ENCODE data around the gene CPT1B. TPM values are rescaled to one million over a fixed set of nuclear protein-coding genes. Genes with fewer than 3 reads are reported as not detected.

CPT1B gene
- total RNA-seq, 1 donor from 2014 or later: 81.2 TPM

GRCh38 chr22:50576070-50576469 lies 2.2 kb downstream of the CPT1B start:
- peak; percentile 22 for DNase-seq (ENCODE audit: low read depth, low spot score)
- Mint-ChIP-seq H3K4me1 (no peaks in the 10 kb centered on the region), H3K4me3 (peak overlapping the region; percentile 81), H3K27ac (ENCODE audit: unreplicated experiment) (no peak overlapping the region), H3K36me3 (ENCODE audit: low read depth) (no peaks in the 10 kb centered on the region), H3K27me3 (ENCODE audit: low read depth) (no peaks in the 10 kb centered on the region), H3K9me3 (no peaks in the 10 kb centered on the region)
- TF ChIP-seq CTCF (conservative IDR thresholded peaks at IDR 0.05): peak; percentile 35

DNA sequence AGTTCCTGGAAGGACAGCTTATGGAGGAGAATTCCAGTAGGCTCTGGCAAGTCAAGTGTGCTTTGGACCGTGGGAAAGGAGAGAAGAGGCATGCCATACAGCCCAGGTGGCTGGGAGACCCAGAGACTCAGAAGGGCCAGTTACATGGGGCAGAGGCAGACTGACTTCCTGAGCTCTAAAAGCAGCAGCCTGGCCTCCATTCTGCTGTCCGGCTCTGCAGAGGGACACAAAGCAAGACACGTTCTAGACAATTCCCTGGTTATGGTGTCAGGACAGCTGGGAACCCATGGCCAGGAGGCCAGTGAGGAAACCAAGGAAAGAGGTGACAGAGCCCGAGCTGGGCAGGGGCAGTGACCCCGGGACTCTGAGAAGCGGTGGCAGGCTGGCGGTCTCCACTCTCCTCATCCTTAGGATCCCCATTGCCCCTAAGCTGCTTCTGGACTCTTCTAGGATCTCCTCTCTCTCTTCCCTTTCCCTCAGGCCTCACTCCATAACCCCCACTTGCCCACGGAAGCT lies 2.7 kb downstream of the CPT1B start:
- no peak for TF ChIP-seq CTCF (conservative IDR thresholded peaks at IDR 0.05)
- no peaks in the 10 kb centered on the region for H3K36me3 Mint-ChIP-seq (ENCODE audit: low read depth)
- no peaks in the 10 kb centered on the region for H3K9me3 Mint-ChIP-seq
- H3K27me3 Mint-ChIP-seq (ENCODE audit: low read depth): no peaks in the 10 kb centered on the region
- no peaks in the 10 kb centered on the region for H3K4me1 Mint-ChIP-seq
- peak overlapping the region; percentile 47 for H3K4me3 Mint-ChIP-seq
- H3K27ac Mint-ChIP-seq (ENCODE audit: unreplicated experiment): no peak overlapping the region
- DNase-seq (ENCODE audit: low read depth, low spot score): no peak

- H3K36me3 Mint-ChIP-seq (ENCODE audit: low read depth): peaks cover under 1% of the 10 kb centered on the region
Observed at GRCh38 chr22:50574383-50574755, 3.9 kb downstream of the CPT1B start.

GRCh38 chr22:50573491-50574382 lies 4.5 kb downstream of the CPT1B start:
- no peak overlapping the region for H3K4me3 Mint-ChIP-seq
- no peaks in the 10 kb centered on the region for H3K4me1 Mint-ChIP-seq
- peaks cover 2% of the 10 kb centered on the region for H3K36me3 Mint-ChIP-seq (ENCODE audit: low read depth)
- H3K27ac Mint-ChIP-seq (ENCODE audit: unreplicated experiment): no peak overlapping the region
- TF ChIP-seq CTCF (conservative IDR thresholded peaks at IDR 0.05): no peak
- H3K9me3 Mint-ChIP-seq: no peaks in the 10 kb centered on the region
- no peak for DNase-seq (ENCODE audit: low read depth, low spot score)
- no peaks in the 10 kb centered on the region for H3K27me3 Mint-ChIP-seq (ENCODE audit: low read depth)

More at GRCh38 chr22:50574383-50574755, 3.9 kb downstream of the CPT1B start:
- Mint-ChIP-seq H3K9me3 (no peaks in the 10 kb centered on the region), H3K27ac (ENCODE audit: unreplicated experiment) (no peak overlapping the region), H3K4me1 (no peaks in the 10 kb centered on the region), H3K27me3 (ENCODE audit: low read depth) (no peaks in the 10 kb centered on the region), H3K4me3 (no peak overlapping the region)
- TF ChIP-seq CTCF (conservative IDR thresholded peaks at IDR 0.05): no peak
- DNase-seq (ENCODE audit: low read depth, low spot score): no peak

- H3K4me1 Mint-ChIP-seq: no peaks in the 10 kb centered on the region
- H3K27me3 Mint-ChIP-seq (ENCODE audit: low read depth): no peaks in the 10 kb centered on the region
- DNase-seq (ENCODE audit: low read depth, low spot score): no peak
- no peaks in the 10 kb centered on the region for H3K9me3 Mint-ChIP-seq
- H3K36me3 Mint-ChIP-seq (ENCODE audit: low read depth): peaks cover 2% of the 10 kb centered on the region
- TF ChIP-seq CTCF (conservative IDR thresholded peaks at IDR 0.05): no peak
- H3K4me3 Mint-ChIP-seq: no peak overlapping the region
- H3K27ac Mint-ChIP-seq (ENCODE audit: unreplicated experiment): no peak overlapping the region
Observed at GRCh38 chr22:50572965-50573364, 5.3 kb downstream of the CPT1B start.
